ENCODE measurements around the gene SLC9A9. TPM values are rescaled to one million over a fixed set of nuclear protein-coding genes. Genes with fewer than 3 reads are reported as not detected.

SLC9A9 gene
- total and polyA plus RNA-seq, 9 of the 15 experiments (the other 6 are each of a cell fraction or from before 2014, with no cell fraction given): 0.03 to 0.13 TPM; not detected in 7

DNA sequence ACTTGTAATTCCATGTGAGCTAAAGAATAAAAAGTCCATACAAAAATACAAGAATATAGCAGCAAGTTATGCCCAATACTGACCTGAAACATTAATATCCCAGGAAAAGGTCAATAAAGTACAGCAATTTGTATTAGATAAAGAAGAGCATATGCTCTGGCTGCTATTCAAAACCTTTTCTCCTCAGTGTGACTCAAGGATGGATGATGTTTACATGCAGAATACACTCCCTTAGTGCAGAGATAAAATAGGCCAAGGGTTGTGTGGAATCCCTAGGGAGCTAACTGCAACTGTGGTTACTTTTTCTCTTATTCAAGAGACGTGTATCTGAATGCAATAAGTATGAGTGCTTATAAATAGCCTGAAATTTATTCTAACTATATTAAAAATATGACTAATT, 78.7 kb downstream of the SLC9A9 start:
- no peak overlapping the region for H3K4me3 ChIP-seq
- no peaks in the 10 kb centered on the region for H3K27me3 ChIP-seq (ENCODE audit: control insufficient read depth in 2 of 2, insufficient read depth in 2 of 2, low read length in 2 of 2)
- no peak overlapping the region for H3K4me2 ChIP-seq (ENCODE audit: insufficient read depth, low read length)
- H4K20me1 ChIP-seq (replicated peaks; ENCODE audit: control insufficient read depth, insufficient read depth, low read length): no peaks in the 10 kb centered on the region
- ChIA-PET POLR2A (no interaction called here), CTCF (ENCODE audit: low intra/inter-chr PET ratio) (no interaction called here)
- no peak overlapping the region for H3K9ac ChIP-seq (ENCODE audit: insufficient read depth in 1 of 2, low read depth in 2 of 2, low read length in 2 of 2)
- WGBS (ENCODE audit: insufficient coverage, low coverage, missing lambda C conversion rate): 0% methylated on average over 1 of the region's 1 CpG
- H3K9me3 ChIP-seq (replicated peaks; ENCODE audit: control insufficient read depth, insufficient read depth, low read depth, low read length): no peaks in the 10 kb centered on the region
- ATAC-seq: no peak
- no peaks in the 10 kb centered on the region for H3K36me3 ChIP-seq (ENCODE audit: control insufficient read depth, insufficient read depth, low read length)
- H3K4me1 ChIP-seq (replicated peaks in 1 of 2; ENCODE audit: control insufficient read depth in 2 of 2, insufficient read depth in 2 of 2, low read length in 2 of 2): no peaks in the 10 kb centered on the region
- TF ChIP-seq PTBP1 (IDR thresholded peaks at IDR 0.05; ENCODE audit: low read depth, low read length): no peak
- BruUV-seq (replicated peaks): no TSS peak
- H3K79me2 ChIP-seq (ENCODE audit: control insufficient read depth, insufficient read depth, low read length): no peaks in the 10 kb centered on the region
- no peaks in the 10 kb centered on the region for H3K9me1 ChIP-seq (ENCODE audit: control insufficient read depth, insufficient read depth, low read length)
- intact Hi-C loops (cut with micrococcal nuclease) (no loop called here), in situ Hi-C loops (cut with MboI) (no loop called here)
- no peak for DNase-seq (ENCODE audit: extremely low read depth in 1 of 4, low spot score in 3 of 4)
- FAIRE-seq: no peak
- no peak overlapping the region for H3K27ac ChIP-seq (ENCODE audit: extremely low read depth, low read depth, low read length)
- H2AFZ ChIP-seq (ENCODE audit: low read depth, low read length): no peak overlapping the region

DNA sequence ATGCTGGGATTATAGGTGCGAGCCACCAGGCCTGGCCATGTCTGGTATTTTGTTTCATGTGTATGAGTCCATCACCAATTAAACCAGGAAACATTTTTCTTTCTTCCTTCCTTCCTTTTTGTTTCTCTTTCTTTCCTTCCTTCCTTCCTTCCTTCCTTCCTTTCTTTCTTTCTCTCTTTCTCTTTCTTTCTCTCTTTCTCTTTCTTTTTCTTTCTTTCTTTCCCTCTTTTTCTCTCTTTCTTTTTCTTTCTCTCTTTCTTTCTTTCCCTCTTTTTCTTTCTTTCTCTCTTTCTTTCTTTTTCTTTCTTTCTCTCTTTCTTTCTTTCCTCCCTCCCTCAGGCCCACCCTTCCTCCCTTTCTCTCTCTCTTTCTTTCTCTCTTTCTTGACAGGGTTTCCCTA, 83.4 kb downstream of the SLC9A9 start:
- ChIA-PET POLR2A (no interaction called here), CTCF (ENCODE audit: low intra/inter-chr PET ratio) (no interaction called here)
- Histone ChIP-seq H3K27me3 (ENCODE audit: control insufficient read depth in 2 of 2, insufficient read depth in 2 of 2, low read length in 2 of 2) (no peaks in the 10 kb centered on the region), H3K36me3 (ENCODE audit: control insufficient read depth, insufficient read depth, low read length) (no peaks in the 10 kb centered on the region), H2AFZ (ENCODE audit: low read depth, low read length) (no peak overlapping the region), H3K4me3 (no peak overlapping the region), H3K4me1 (replicated peaks in 1 of 2; ENCODE audit: control insufficient read depth in 2 of 2, insufficient read depth in 2 of 2, low read length in 2 of 2) (no peaks in the 10 kb centered on the region), H3K9me1 (ENCODE audit: control insufficient read depth, insufficient read depth, low read length) (no peaks in the 10 kb centered on the region), H3K9ac (ENCODE audit: insufficient read depth in 1 of 2, low read depth in 2 of 2, low read length in 2 of 2) (no peak overlapping the region), H3K79me2 (ENCODE audit: control insufficient read depth, insufficient read depth, low read length) (no peaks in the 10 kb centered on the region), H3K4me2 (ENCODE audit: insufficient read depth, low read length) (no peak overlapping the region), H4K20me1 (replicated peaks; ENCODE audit: control insufficient read depth, insufficient read depth, low read length) (no peaks in the 10 kb centered on the region), H3K27ac (ENCODE audit: extremely low read depth, low read depth, low read length) (no peak overlapping the region), H3K9me3 (replicated peaks; ENCODE audit: control insufficient read depth, insufficient read depth, low read depth, low read length) (no peaks in the 10 kb centered on the region)
- in situ Hi-C loops (cut with MboI): no loop called here
- intact Hi-C loops (cut with micrococcal nuclease): no loop called here
- FAIRE-seq: no peak
- WGBS (ENCODE audit: insufficient coverage, low coverage, missing lambda C conversion rate): 0% methylated on average over 1 of the region's 1 CpG
- DNase-seq (ENCODE audit: extremely low read depth in 1 of 4, low spot score in 3 of 4): no peak
- no peak for ATAC-seq
- TF ChIP-seq, protein P1, sequence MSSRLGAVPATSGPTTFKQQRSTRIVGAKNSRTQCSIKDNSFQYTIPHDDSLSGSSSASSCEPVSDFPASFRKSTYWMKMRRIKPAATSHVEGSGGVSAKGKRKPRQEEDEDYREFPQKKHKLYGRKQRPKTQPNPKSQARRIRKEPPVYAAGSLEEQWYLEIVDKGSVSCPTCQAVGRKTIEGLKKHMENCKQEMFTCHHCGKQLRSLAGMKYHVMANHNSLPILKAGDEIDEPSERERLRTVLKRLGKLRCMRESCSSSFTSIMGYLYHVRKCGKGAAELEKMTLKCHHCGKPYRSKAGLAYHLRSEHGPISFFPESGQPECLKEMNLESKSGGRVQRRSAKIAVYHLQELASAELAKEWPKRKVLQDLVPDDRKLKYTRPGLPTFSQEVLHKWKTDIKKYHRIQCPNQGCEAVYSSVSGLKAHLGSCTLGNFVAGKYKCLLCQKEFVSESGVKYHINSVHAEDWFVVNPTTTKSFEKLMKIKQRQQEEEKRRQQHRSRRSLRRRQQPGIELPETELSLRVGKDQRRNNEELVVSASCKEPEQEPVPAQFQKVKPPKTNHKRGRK (tag; IDR thresholded peaks at IDR 0.05): peak; percentile 81
- TF ChIP-seq NCOA4 (IDR thresholded peaks at IDR 0.05; ENCODE audit: partially characterized antibody): no peak
- no TSS peak for BruUV-seq (replicated peaks)
